HG03354 (cell line): ENCODE results near the gene APC2.

Source experiments
- ATAC-seq: cut with Tn5 transposase; IDR thresholded peaks from one replicate; pipeline ENCODE4 v1.9.1; 2021; ENCODE audit warnings: mild to moderate bottlenecking; ENCODE audit not compliant: unreplicated experiment, poor library complexity, severe bottlenecking

Gene APC2

GRCh38 chr19:1457892-1458291 lies 8.0 kb downstream of the APC2 start:
- no peak for ATAC-seq

GRCh38 chr19:1459479-1459878 lies 9.6 kb downstream of the APC2 start:
- no peak for ATAC-seq

- no peak for ATAC-seq
Measured at GRCh38 chr19:1460033-1460995, 10.4 kb downstream of the APC2 start.

- ATAC-seq: no peak
Measured at GRCh38 chr19:1461862-1462261, 11.9 kb downstream of the APC2 start.

- ATAC-seq: no peak
Measured at GRCh38 chr19:1465191-1466016, 15.5 kb downstream of the APC2 start.

- no peak for ATAC-seq
Measured at GRCh38 chr19:1466018-1466460, 16.1 kb downstream of the APC2 start.

- ATAC-seq: no peak
Measured at GRCh38 chr19:1466461-1467214, 16.7 kb downstream of the APC2 start.

GRCh38 chr19:1467215-1467489 lies 17.2 kb downstream of the APC2 start:
- ATAC-seq: no peak

GRCh38 chr19:1467490-1468273 lies 17.8 kb downstream of the APC2 start:
- ATAC-seq: no peak

- no peak for ATAC-seq
Measured at GRCh38 chr19:1468274-1468820, 18.4 kb downstream of the APC2 start.

- ATAC-seq: no peak
Measured at GRCh38 chr19:1468821-1469254, 18.9 kb downstream of the APC2 start.

- no peak for ATAC-seq
Measured at GRCh38 chr19:1469255-1470054, 19.5 kb downstream of the APC2 start.

GRCh38 chr19:1470055-1470304 lies 20.1 kb downstream of the APC2 start:
- ATAC-seq: no peak

GRCh38 chr19:1470305-1471009 lies 20.5 kb downstream of the APC2 start:
- ATAC-seq: no peak

- no peak for ATAC-seq
Measured at GRCh38 chr19:1471010-1471514, 21.1 kb downstream of the APC2 start.

GRCh38 chr19:1471515-1472160 lies 21.7 kb downstream of the APC2 start:
- ATAC-seq: no peak
